SIG-M5 treated with dmso at 0.1 percent for 504 hours (cell line): ENCODE results near the gene ANTXR1.

Experiments
- DNase-seq: peaks from one replicate; lab custom pipeline; 2025; ENCODE audit not compliant: unreplicated experiment; lab: John Stamatoyannopoulos, UW

Gene ANTXR1

DNA sequence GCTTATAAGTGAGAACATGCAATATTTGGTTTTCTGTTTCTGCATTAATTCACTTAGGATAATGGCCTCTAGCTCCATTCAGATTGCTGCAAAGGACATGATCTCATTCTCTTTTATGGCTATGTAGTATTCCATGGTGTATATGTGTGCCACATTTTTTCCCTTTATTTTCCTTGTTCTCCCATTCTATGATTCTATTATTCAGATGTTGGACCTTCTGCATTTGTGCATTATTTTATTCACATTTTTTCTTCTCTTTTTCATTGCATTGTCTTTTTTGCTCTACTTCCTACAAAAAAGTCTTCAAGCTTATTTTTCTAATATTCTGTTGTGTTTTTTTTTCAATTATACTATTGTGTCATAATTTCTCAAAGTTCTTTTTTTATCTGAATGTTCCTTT is 11.1 kb upstream of the ANTXR1 start:
- no peak for DNase-seq

- peak; percentile 4 for DNase-seq
Observed at GRCh38 chr2:69003731-69004130, 9.2 kb upstream of the ANTXR1 start.

GRCh38 chr2:69007169-69007568 is 5.8 kb upstream of the ANTXR1 start:
- DNase-seq, result no peak

- no peak for DNase-seq
Observed at GRCh38 chr2:69007603-69008002, 5.4 kb upstream of the ANTXR1 start.

DNA sequence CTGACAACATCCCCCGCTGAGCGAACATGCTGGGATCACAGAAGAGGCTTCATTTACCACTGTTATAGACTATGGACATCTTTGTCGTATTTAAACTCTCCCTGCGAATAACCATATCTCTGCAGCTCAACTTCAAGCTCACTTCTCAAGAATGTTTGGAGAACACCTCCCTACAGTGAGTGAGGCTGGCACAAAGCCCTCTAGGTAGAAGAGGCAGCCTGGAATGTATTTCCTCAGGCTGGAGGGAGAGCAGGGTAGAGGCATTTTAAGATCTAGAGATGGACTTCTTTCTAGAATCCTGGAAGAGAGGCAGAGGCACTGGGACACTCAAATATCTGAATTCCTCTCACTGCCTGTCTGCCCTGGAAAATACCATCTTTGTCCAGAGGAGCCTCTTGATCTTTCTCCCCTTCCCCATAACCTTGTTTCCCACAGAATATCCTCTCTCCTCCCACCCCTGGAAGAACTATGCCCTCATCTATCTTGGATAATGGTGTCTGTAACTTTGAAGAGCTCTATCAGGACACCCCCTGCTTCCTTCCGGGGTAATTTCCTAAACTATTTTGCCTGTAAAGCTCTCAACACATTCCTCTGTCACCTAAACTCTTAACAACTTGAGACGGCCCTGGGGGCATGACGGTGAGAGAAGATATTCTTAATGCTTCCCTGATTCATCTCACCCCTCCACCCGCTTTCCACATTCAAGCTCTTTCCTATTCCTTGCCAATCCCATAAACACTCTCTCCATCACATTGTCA is 2.4 kb upstream of the ANTXR1 start:
- DNase-seq, result no peak

GRCh38 chr2:69011611-69012157 is 1.3 kb upstream of the ANTXR1 start:
- DNase-seq, result no peak

- DNase-seq, result peak; percentile 57
Observed at GRCh38 chr2:69012310-69013141, 453 bp upstream of the ANTXR1 start.

GRCh38 chr2:69013840-69014821 is 1.2 kb downstream of the ANTXR1 start:
- DNase-seq, result no peak

- DNase-seq, result no peak
Observed at GRCh38 chr2:69017080-69017479, 4.1 kb downstream of the ANTXR1 start.

DNA sequence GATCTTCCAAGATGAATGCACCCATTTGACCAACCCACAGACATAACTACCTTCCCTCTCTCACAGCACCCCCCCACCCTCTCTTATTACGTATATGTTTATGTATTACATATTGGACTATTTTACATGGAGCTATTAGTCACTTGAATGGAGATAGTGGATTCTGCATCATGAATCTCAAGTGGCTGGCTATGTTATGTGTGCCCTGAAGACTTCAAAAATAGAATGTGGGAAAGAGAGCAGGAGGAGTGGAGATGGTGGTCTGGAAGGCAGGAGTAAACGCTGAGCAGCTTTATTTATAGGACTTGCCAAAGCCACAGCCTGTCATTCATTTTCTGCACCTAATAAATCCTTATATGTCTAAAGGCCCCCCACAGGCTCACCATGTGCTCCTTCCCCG is 4.9 kb downstream of the ANTXR1 start:
- DNase-seq, result no peak

- DNase-seq, result no peak
Observed at GRCh38 chr2:69018678-69019095, 5.7 kb downstream of the ANTXR1 start.

- DNase-seq, result no peak
Observed at GRCh38 chr2:69020496-69021426, 7.8 kb downstream of the ANTXR1 start.

GRCh38 chr2:69021727-69022126 is 8.7 kb downstream of the ANTXR1 start:
- DNase-seq, result no peak

DNA sequence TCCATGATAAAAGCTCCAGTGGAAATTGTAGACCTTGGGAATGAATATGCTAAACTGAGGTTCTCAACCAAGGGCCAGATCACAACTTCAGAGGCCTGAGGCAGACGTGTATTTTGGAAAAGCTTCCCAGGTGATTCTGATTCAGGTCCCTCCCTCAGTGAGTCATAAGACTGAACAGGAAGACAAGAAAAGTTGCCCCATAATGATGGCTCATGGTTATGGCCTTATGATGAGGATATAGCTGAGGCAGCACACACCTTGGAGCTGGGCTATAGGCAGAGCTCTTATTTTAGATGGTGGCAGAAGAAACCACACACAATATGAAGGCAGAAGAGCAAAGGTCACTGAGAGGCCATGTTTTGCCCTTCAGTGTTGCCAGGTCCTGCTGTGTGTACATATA is 9.6 kb downstream of the ANTXR1 start:
- no peak for DNase-seq

GRCh38 chr2:69023236-69023635 is 10.3 kb downstream of the ANTXR1 start:
- DNase-seq, result no peak

- DNase-seq, result peak; percentile 76
Observed at GRCh38 chr2:69026026-69026425, 13.0 kb downstream of the ANTXR1 start.

GRCh38 chr2:69026691-69027459 is 13.9 kb downstream of the ANTXR1 start:
- DNase-seq, result no peak

DNA sequence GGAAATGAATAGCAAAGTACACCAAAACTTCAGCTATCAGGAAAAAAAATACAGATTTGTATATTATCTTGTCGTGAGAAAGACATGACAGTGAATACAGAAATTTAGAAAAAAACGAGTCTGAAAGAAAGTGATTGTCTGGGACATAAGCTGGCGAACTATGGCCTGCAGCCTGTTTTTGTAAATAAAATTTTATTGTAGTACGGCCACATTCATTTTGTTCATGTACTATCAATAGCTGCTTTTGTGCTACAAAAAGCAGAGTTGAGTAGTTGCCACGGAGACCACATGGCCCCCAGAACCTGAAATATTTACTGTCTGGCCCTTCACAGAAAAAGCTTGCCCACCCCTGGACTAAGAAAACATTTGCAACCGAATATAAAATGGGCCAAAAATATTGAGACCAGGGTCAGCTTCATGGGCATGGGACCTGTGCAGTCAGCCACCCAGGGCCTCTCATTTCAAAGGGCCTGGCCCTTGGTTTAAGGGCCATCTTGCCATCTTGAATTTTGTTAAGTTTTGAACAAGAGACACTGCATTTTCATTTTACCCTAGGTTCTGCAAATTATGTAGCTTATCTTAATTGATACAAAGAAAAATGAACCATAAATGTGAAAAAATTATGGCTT is 17.9 kb downstream of the ANTXR1 start:
- no peak for DNase-seq

- DNase-seq, result no peak
Observed at GRCh38 chr2:69031466-69031865, 18.5 kb downstream of the ANTXR1 start.
